B cell (primary cell): Measurements from ENCODE around the gene CEBPB. TPM values are rescaled to one million over a fixed set of nuclear protein-coding genes. Genes with fewer than 3 reads are reported as not detected.

Source experiments
- ATAC-seq: fragments of 200-7000 bp; cut with Tn5 transposase; one replicate; pipeline ENCODE4 v1.10.0; 2021; ENCODE audit warnings: low read depth, mild to moderate bottlenecking, moderate number of reproducible peaks, moderate library complexity
- CTCF ChIA-PET: fragments of 350-600 bp; sonication (Branson Sonifier 250); formaldehyde crosslinking; loops from one replicate; lab custom pipeline; 2021; ENCODE audit warnings: antibody characterized with exemption, inconsistent platforms; lab: Charles Lee
- POLR2A ChIA-PET: fragments of 350-600 bp; sonication (Branson Sonifier 250); formaldehyde crosslinking; loops from one replicate; lab custom pipeline; 2021; ENCODE audit warnings: antibody characterized with exemption; lab: Charles Lee
- DNase-seq: peaks from one replicate; pipeline ENCODE4 v3.0.0; 2013
- H2AFZ ChIP-seq: 2 replicates; pipeline ENCODE4 v1.6.1; 2012; ENCODE audit warnings: mild to moderate bottlenecking, low read depth, low read length; ENCODE audit not compliant: insufficient read depth, poor library complexity, severe bottlenecking
- H3K27ac ChIP-seq, 2 donors: 1 replicate in 1 of 2; 2 replicates in 1 of 2; pipeline ENCODE4 v1.5.1; 2012 to 2013; ENCODE audit warnings: low read length in 2 of 2, mild to moderate bottlenecking in 2 of 2, moderate library complexity in 1 of 2
- H3K27me3 ChIP-seq, 4 experiments: fragments of 200-600 bp in 1 of 4; sonication (generic) in 1 of 4; replicated peaks in 1 of 4; 1 replicate in 2 of 4; 2 replicates in 2 of 4; pipeline versions ENCODE4 v1.6.1 to v1.7.0; 2013 to 2016; ENCODE audit warnings: low read length in 3 of 4, mild to moderate bottlenecking in 2 of 4, mixed read lengths in 1 of 4, moderate library complexity in 1 of 4; ENCODE audit not compliant: insufficient read depth in 4 of 4, control insufficient read depth in 3 of 4; ENCODE audit errors: control extremely low read depth in 1 of 4
- H3K36me3 ChIP-seq, 2 experiments: replicated peaks in 1 of 2; 1 replicate in 1 of 2; 2 replicates in 1 of 2; pipeline versions ENCODE4 v1.6.1 to v1.7.1; 2013; ENCODE audit warnings: low read length in 1 of 2; ENCODE audit not compliant: insufficient read depth in 2 of 2, control insufficient read depth in 1 of 2; ENCODE audit errors: control extremely low read depth in 1 of 2, extremely low read depth in 1 of 2
- H3K4me1 ChIP-seq, 2 donors: fragments of 200-600 bp in 1 of 2; sonication (generic) in 1 of 2; 1 replicate in 1 of 2; 2 replicates in 1 of 2; pipeline versions ENCODE4 v1.5.1 to v1.6.1; 2013 to 2017; ENCODE audit warnings: low read length in 2 of 2; ENCODE audit not compliant: control insufficient read depth in 2 of 2, insufficient read depth in 2 of 2
- H3K4me2 ChIP-seq: replicated peaks from 2 replicates; pipeline ENCODE3; 2012; ENCODE audit warnings: mild to moderate bottlenecking, low read depth, low read length; ENCODE audit not compliant: poor library complexity, severe bottlenecking
- H3K4me3 ChIP-seq, 5 experiments: fragments of 200-600 bp in 1 of 5; sonication (generic) in 1 of 5; 1 replicate in 3 of 5; 2 replicates in 2 of 5; pipeline versions ENCODE4 v1.5.1 to v1.7.0; 2011 to 2016; ENCODE audit warnings: low read length in 4 of 5, mild to moderate bottlenecking in 4 of 5, low read depth in 2 of 5, control low read depth in 1 of 5, moderate library complexity in 1 of 5; ENCODE audit not compliant: insufficient read depth in 1 of 5; ENCODE audit errors: control extremely low read depth in 1 of 5, extremely low read depth in 1 of 5
- H3K79me2 ChIP-seq: fragments of 200-600 bp; sonication (generic); one replicate; pipeline ENCODE4 v1.6.0; 2016; ENCODE audit warnings: low read length; ENCODE audit not compliant: control insufficient read depth, insufficient read depth
- H3K9ac ChIP-seq: fragments of 200-600 bp; sonication (generic); 2 replicates; pipeline ENCODE4 v1.6.1; 2017; ENCODE audit warnings: mild to moderate bottlenecking, low read length, moderate library complexity
- H3K9me3 ChIP-seq, 3 donors: one replicate each; pipeline versions ENCODE4 v1.6.1 to v1.7.1; 2013; ENCODE audit warnings: low read length in 2 of 3; ENCODE audit not compliant: control insufficient read depth in 2 of 3, insufficient read depth in 1 of 3; ENCODE audit errors: control extremely low read depth in 1 of 3
- H4K20me1 ChIP-seq: 2 replicates; pipeline ENCODE4 v1.6.0; 2012; ENCODE audit warnings: mild to moderate bottlenecking, low read length; ENCODE audit not compliant: insufficient read depth, control insufficient read depth, poor library complexity, severe bottlenecking
- H3K27ac Mint-ChIP-seq: one replicate; pipeline ENCODE4 v1.8.0; 2021; ENCODE audit warnings: mixed read lengths
- H3K27me3 Mint-ChIP-seq: one replicate; pipeline ENCODE4 v1.8.0; 2021; ENCODE audit warnings: mixed read lengths
- H3K4me1 Mint-ChIP-seq: one replicate; pipeline ENCODE4 v1.8.0; 2021; ENCODE audit warnings: mixed read lengths
- H3K4me3 Mint-ChIP-seq: one replicate; pipeline ENCODE4 v1.8.0; 2021; ENCODE audit warnings: mixed read lengths
- H3K9me3 Mint-ChIP-seq: one replicate; pipeline ENCODE4 v1.8.0; 2022; ENCODE audit warnings: mixed read lengths; ENCODE audit not compliant: insufficient read depth
- EZH2 ChIP-seq: IDR thresholded peaks from 2 replicates; pipeline ENCODE4 v1.6.1; 2012; ENCODE audit warnings: borderline replicate concordance, low read depth, mild to moderate bottlenecking, moderate library complexity, low read length; ENCODE audit not compliant: insufficient read depth, poor library complexity, severe bottlenecking
- WGBS: methylation state at CpG from one replicate; pipeline ENCODE4 v1.1.5; 2013; ENCODE audit warnings: missing lambda C conversion rate; ENCODE audit not compliant: insufficient coverage; 5-methylcytosine and 5-hydroxymethylcytosine counted together
- intact Hi-C: fragments of 100-400 bp; cut with micrococcal nuclease; formaldehyde crosslinking; loops from one replicate; pipeline ENCODE4 v1.10.0; 2022
- polyA plus RNA-seq: library from polyadenylated mRNA; depleted of rRNA; stranded (reverse); fragments of >200 nt; gene quantifications from 2 replicates; pipeline ENCODE4 v1.2.3, GENCODE V29; 2012
- total RNA-seq, 2 donors: library from RNA; stranded (reverse); fragments of 120-200 nt in 1 of 2; gene quantifications; 1 replicate in 1 of 2; 2 replicates in 1 of 2; pipeline versions ENCODE4 v1.2.3 to v1.2.4, GENCODE V29; 2013 to 2022

Gene CEBPB
- total and polyA plus RNA-seq, 2 donors (not counting 1 experiment from before 2014, with no cell fraction given): 25.8 to 28.7 TPM

GRCh38 chr20:50196248-50196647 is 5.6 kb downstream of the CEBPB start:
- Histone ChIP-seq H3K27ac (no peak overlapping the region), H3K4me3 (no peak overlapping the region), H3K79me2 (peaks cover 29% of the 10 kb centered on the region), H3K27me3 (no peaks in the 10 kb centered on the region), H3K36me3 (peaks cover 4 to 5% of the 10 kb centered on the region in 2 experiments), H4K20me1 (peaks cover 34% of the 10 kb centered on the region), H2AFZ (no peak overlapping the region), H3K9me3 (peaks cover 0 to 7% (median 0%) of the 10 kb centered on the region in 3 donors), H3K4me1 (peaks cover 16 to 19% of the 10 kb centered on the region in 2 donors), H3K4me2 (no peak overlapping the region), H3K9ac (no peak overlapping the region)
- Mint-ChIP-seq H3K4me1 (peaks cover 15% of the 10 kb centered on the region), H3K9me3 (peaks cover 2% of the 10 kb centered on the region), H3K27me3 (no peaks in the 10 kb centered on the region), H3K4me3 (no peak overlapping the region), H3K27ac (no peak overlapping the region)
- WGBS: 92% methylated on average over 4 of the region's 4 CpGs
- DNase-seq (no peak), ATAC-seq (no peak)
- intact Hi-C loops: no loop called here
- POLR2A ChIA-PET: no interaction called here
- CTCF ChIA-PET: interaction anchor here (1.4 kb wide), 1 partner anchor 8 kb away, joined by 11 read pairs; no protein-coding TSS in a partner anchor
- TF ChIP-seq EZH2: no peak

GRCh38 chr20:50196896-50197295 is 6.3 kb downstream of the CEBPB start:
- Histone ChIP-seq H3K27ac (no peak overlapping the region), H3K4me1 (peaks cover 16 to 19% of the 10 kb centered on the region in 2 donors), H3K9me3 (peaks cover 0 to 7% (median 0%) of the 10 kb centered on the region in 3 donors), H3K27me3 (no peaks in the 10 kb centered on the region), H3K79me2 (peaks cover 29% of the 10 kb centered on the region), H3K4me3 (no peak overlapping the region), H3K36me3 (peaks cover 4 to 5% of the 10 kb centered on the region in 2 experiments), H3K9ac (no peak overlapping the region), H4K20me1 (peaks cover 34% of the 10 kb centered on the region), H2AFZ (no peak overlapping the region), H3K4me2 (no peak overlapping the region)
- no peak for TF ChIP-seq EZH2
- H3K4me3 Mint-ChIP-seq: no peak overlapping the region
- intact Hi-C loops: no loop called here
- no peak for DNase-seq
- H3K27ac Mint-ChIP-seq: no peak overlapping the region
- peaks cover 2% of the 10 kb centered on the region for H3K9me3 Mint-ChIP-seq
- ATAC-seq: no peak
- POLR2A ChIA-PET: no interaction called here
- H3K27me3 Mint-ChIP-seq: no peaks in the 10 kb centered on the region
- H3K4me1 Mint-ChIP-seq: peaks cover 15% of the 10 kb centered on the region
- WGBS: 88% methylated on average over 4 of the region's 6 CpGs
- CTCF ChIA-PET: interaction anchor here (1.4 kb wide), 1 partner anchor 9 kb away, joined by 11 read pairs; no protein-coding TSS in a partner anchor
